ENCODE data around the gene UPK2. TPM values are rescaled to one million over a fixed set of nuclear protein-coding genes. Genes with fewer than 3 reads are reported as not detected.

Gene UPK2
- total RNA-seq, 1 donor from 2014 or later = not detected

DNA sequence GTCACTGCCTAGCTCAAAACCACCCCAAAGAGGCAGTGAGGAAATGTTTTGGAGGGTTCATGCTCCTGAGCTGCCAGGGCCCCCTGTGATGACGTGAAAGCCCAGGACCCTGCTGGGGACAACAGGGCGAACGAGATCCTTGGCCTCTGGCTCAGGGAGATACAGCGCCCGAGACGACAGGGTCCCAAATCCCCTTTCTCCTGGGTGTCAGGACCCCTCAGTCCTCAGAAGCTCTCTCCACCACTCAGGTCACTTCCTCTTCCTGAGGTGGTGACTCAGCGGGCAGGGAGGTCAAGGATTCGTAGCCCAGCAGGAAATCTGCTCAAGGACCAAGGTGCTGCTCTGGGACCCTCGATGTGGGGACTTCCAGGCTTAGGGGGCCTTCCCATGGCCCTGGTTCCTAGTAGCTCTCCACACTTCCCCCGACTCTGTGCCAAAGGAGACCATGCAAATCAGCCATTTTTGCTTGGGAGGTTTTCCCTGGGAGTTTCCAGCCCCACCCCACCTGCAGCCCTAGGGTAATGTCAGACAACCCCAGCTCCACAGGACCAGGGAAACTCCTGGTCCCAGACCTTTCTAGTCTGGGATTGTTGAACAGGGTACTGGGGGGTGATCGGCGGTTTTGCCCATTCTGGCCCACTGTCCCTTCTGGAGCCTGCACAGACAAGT, 43.2 kb upstream of the UPK2 start:
- H3K36me3 ChIP-seq = peaks cover 0 to 1% of the 10 kb centered on the region in 2 donors
- H3K27me3 ChIP-seq = no peaks in the 10 kb centered on the region
- peak in 1 of 2 donors; percentile 73 for DNase-seq (ENCODE audit: low spot score in 2 of 2)
- TF ChIP-seq, protein P1, sequence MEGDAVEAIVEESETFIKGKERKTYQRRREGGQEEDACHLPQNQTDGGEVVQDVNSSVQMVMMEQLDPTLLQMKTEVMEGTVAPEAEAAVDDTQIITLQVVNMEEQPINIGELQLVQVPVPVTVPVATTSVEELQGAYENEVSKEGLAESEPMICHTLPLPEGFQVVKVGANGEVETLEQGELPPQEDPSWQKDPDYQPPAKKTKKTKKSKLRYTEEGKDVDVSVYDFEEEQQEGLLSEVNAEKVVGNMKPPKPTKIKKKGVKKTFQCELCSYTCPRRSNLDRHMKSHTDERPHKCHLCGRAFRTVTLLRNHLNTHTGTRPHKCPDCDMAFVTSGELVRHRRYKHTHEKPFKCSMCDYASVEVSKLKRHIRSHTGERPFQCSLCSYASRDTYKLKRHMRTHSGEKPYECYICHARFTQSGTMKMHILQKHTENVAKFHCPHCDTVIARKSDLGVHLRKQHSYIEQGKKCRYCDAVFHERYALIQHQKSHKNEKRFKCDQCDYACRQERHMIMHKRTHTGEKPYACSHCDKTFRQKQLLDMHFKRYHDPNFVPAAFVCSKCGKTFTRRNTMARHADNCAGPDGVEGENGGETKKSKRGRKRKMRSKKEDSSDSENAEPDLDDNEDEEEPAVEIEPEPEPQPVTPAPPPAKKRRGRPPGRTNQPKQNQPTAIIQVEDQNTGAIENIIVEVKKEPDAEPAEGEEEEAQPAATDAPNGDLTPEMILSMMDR (IDR thresholded peaks at IDR 0.05) = no peak
- no peaks in the 10 kb centered on the region for H3K9me3 ChIP-seq
- H3K4me3 ChIP-seq = peak overlapping the region; percentile 35 to 44
- H3K27ac ChIP-seq = peak overlapping the region; percentile 97
- intact Hi-C loops (cut with DNase I) = no loop called here
- peaks cover 55 to 87% of the 10 kb centered on the region in 2 donors for H3K4me1 ChIP-seq

DNA sequence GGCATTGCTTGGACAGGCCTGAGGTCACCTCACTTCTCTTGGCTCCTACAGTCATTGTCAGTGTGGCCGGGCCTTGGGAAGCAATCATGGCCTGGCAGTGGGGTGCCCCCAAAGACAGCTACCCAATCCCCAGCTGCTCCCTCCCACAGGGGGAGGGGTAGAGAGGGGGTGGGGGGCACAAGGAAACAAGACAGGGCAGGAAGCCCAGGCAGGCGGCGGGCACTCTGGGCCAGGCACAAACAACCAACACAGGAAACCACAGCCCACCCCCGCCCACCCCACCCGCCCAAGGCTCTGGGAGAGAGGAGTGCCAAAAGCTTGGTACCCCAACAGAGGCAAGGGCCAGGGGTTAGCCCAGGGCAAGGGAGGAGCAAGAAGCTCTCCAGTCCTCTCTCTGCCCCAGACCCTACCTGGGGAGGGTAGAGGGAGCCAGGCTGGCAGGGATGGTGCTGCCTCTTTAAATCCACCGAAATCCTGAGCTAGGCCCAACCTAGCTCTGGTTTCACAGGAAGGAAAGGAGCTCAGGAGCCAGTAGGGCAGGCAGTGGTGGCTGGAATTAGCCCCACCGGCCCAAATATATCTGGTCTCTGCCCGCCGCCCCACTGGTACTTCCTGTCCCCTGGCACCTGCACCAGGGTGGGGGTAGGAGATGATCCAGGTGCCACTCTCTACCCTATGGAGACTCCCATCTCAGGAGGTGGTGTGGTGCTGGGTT, 42.5 kb upstream of the UPK2 start:
- H3K4me3 ChIP-seq = peak overlapping the region in 1 of 2 donors; percentile 44
- H3K36me3 ChIP-seq = no peaks in the 10 kb centered on the region
- TF ChIP-seq, protein P1 (IDR thresholded peaks at IDR 0.05) = no peak
- intact Hi-C loops (cut with DNase I) = no loop called here
- peak in 1 of 2 donors; percentile 67 for DNase-seq (ENCODE audit: low spot score in 2 of 2)
- peaks cover 59 to 89% of the 10 kb centered on the region in 2 donors for H3K4me1 ChIP-seq
- peak overlapping the region; percentile 97 for H3K27ac ChIP-seq
- H3K27me3 ChIP-seq = no peaks in the 10 kb centered on the region
- H3K9me3 ChIP-seq = no peaks in the 10 kb centered on the region

DNA sequence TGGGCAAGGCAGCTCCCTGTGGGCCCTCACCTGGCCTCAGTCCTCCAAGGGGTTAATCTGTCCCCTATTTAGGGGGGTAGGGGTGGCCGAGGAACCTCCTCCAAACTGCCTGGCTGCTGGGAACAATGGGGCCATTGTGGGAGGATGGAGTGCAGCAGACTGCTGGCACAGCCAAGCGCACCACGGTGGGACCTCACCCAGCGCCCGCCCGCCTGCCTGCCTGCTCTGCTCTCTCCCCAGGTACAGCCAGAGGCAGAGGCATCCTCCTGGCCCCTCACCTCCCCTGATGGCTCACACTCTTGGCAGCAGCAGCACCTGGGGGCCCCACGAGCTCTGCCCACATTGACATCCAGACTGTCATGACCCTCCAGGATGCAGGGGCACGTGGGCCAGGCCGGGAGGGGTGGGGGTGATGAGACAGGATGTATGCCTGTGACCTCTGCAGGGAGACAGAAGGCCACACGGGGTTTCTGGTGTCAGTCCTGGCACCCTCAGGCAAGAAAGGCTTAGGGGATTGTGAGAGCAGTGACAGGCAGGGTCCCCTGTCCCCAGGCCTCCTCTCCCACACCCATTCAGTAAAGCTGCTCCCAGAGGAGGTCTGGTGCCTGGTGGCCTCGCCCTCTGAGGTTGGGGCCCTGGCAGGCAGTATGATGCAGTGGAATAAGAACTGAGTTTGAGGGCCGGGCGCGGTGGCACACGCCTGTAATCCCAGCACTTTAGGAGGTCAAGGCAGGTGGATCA, 41.8 kb upstream of the UPK2 start:
- peak in 1 of 2 donors; percentile 83 for DNase-seq (ENCODE audit: low spot score in 2 of 2)
- Histone ChIP-seq H3K4me3 (peak overlapping the region in 1 of 2 donors; percentile 44), H3K27me3 (no peaks in the 10 kb centered on the region), H3K36me3 (no peaks in the 10 kb centered on the region), H3K27ac (peak overlapping the region; percentile 97), H3K4me1 (peaks cover 64 to 91% of the 10 kb centered on the region in 2 donors), H3K9me3 (no peaks in the 10 kb centered on the region)
- TF ChIP-seq, protein P1 (IDR thresholded peaks at IDR 0.05) = no peak
- intact Hi-C loops (cut with DNase I) = no loop called here

DNA sequence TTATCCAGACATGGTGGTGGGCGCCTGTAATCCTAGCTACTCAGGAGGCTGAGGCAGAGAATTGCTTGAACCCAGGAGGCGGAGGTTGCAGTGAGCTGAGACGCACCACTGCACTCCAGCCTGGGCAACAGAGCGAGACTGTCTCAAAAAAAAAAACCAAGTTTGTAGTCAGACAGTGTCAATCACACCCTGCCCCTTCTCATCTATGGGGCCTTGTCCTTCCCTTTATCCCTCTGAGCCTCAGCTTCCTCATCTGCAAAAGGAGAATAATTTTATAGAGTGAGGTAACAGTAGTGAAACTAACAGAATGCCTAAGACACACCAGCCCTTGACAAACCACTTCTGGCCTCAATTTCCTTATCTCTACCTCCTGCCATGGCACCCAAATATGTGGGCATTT, 41.1 kb upstream of the UPK2 start:
- intact Hi-C loops (cut with DNase I) = no loop called here
- H3K4me3 ChIP-seq = no peak overlapping the region
- H3K27ac ChIP-seq = peak overlapping the region; percentile 97
- no peaks in the 10 kb centered on the region for H3K36me3 ChIP-seq
- H3K4me1 ChIP-seq = peaks cover 70 to 93% of the 10 kb centered on the region in 2 donors
- no peaks in the 10 kb centered on the region for H3K9me3 ChIP-seq
- no peak for DNase-seq (ENCODE audit: low spot score in 2 of 2)
- TF ChIP-seq, protein P1 (IDR thresholded peaks at IDR 0.05) = no peak
- no peaks in the 10 kb centered on the region for H3K27me3 ChIP-seq

DNA sequence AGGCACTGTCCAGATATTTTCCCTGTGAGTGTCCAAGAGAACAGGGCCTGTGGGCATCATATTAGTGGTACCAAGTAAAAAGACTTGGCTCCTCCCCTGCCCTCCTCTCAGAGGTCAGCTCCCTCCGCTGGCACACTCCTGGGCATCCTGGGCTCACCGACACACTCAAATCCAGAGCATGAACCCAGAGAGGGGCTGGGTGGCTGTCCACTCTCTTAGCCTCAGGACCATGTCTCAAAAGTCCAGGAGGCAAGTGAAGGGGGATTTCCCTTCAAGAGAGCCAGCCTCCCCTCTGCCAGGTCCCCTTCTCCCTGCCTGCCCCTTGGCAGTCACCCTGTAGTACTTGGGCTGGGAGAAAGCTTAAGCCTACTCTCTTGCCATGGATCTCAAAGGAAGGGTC, 40.7 kb upstream of the UPK2 start:
- no peaks in the 10 kb centered on the region for H3K27me3 ChIP-seq
- no peak for DNase-seq (ENCODE audit: low spot score in 2 of 2)
- H3K4me3 ChIP-seq = peak overlapping the region; percentile 7 to 98
- peak overlapping the region; percentile 97 for H3K27ac ChIP-seq
- intact Hi-C loops (cut with DNase I) = no loop called here
- no peaks in the 10 kb centered on the region for H3K9me3 ChIP-seq
- TF ChIP-seq, protein P1 (IDR thresholded peaks at IDR 0.05) = no peak
- H3K4me1 ChIP-seq = peaks cover 74 to 93% of the 10 kb centered on the region in 2 donors
- H3K36me3 ChIP-seq = no peaks in the 10 kb centered on the region

Measured in ascending aorta (tissue), 2 donors.